Stimulated activated CD8-positive, alpha-beta memory T cell treated with anti-CD3 and anti-CD28 coated beads, Interleukin-15, amount 100 ng/mL, for 48 hours (primary cell): ENCODE data around the gene HS6ST3.

Experiments used
- DNase-seq, 2 donors: peaks; one replicate each; pipeline ENCODE4 v3.0.0-alpha.2; 2020; ENCODE audit warnings: low read depth in 2 of 2

Gene HS6ST3

DNA sequence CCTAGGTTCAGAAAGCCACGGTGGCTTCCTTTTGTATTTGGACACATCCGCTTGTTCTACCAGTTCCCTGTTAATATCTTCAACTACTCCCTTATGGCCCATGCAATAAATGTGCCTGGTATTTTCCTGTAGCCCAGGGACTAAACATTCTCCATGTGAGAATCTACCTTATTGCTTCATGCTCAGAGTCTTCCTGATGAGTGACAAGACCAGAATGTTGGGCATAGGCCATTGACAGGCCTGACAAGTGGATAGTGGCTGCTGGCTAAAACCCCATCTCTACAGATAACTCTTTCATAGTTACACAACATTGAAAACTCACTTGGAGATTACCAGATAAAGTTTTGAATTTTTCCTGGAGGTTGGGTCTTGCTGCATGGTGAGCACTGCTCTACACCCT, 449.9 kb downstream of the HS6ST3 start:
- no peak for DNase-seq

DNA sequence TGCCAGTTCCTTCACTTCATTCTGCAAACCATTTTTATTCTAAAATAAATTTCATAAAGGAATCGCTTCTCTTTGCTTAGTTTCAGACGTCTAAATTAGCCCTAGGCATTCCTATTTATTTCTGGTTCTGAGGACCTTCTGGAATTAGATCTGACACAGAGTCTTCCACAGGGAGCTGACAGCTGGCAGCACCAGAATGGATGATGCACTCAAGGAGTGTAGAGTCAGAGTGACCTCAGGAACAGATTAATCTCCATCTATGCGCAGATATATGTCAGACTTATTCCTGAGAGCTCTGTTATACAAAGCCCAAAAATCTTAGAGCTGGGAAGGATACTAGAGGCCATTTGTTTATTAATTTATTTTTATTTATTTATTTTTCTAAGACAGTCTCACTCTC, 450.8 kb downstream of the HS6ST3 start:
- no peak for DNase-seq

DNA sequence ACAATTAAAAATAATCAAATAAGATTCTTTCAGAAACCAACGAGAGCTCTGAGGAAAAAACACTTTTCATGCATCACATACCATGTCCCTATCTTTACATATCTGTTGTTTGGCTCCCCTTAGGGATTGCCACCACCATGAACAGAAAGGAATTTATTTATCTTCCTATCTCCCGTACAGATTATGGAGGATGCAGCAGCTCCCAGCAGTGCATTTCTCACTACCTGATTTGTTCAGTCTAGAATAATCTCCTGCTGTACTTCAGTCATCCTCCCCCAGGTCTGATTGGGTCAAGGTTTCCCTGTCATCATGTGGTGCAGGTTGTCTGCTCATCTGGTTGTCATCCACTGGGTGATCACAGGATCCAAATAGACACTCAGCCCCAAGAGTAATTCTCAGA, 453.1 kb downstream of the HS6ST3 start:
- no peak for DNase-seq

DNA sequence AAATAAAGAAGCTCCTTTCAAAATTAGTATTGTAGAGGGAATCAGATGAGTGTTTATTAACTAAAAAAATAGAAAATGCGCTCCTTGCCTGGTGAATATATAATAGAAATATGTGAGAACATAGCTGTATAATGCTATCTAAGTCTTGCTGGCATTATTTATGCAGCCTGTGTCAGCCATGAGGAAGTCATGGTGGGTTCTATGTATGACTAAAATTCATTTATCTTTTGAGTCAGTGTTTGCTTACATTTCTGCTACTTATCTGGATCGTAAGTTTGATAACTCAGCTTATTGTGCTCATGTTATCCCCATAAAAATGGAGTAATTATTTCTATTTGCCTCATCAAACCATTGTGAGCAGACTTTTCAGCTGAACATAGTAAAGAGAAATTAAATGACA, 455.1 kb downstream of the HS6ST3 start:
- DNase-seq = no peak

DNA sequence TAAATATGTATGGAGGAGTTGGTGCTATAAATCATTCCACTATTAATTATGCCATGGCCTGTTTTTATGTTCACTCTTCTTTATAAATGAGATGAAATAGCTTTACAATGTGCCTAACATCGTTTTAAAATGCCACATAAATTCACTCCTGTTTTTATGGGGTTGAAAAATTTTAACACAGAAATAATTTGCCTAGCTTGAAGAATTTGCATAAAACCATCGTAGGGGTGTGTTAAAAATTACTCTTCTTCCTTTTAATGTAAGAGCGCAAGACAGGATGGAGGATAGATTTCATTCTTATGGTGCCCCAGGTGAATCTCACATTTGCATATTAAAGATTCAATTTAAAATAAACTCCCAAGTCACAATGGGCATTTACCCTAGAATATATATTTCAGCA, 456.6 kb downstream of the HS6ST3 start:
- DNase-seq = no peak

DNA sequence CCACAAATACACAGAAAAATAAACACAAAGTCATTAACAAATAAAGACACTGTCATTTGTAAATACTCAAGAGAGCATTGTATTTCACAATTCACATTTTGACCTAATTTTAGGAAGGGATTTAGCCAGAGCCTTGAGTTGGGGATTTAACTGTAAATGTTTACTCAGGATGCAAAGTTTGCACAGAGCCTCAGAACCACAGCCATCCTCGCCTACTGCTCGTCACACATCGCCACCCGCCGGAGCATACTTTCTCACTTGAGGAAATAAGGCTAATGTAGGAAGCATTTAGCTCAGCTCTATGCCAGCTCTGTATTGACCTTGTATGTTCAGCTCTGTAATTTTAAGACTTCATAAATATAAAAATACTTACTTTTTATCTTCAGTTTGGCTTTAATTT, 461.6 kb downstream of the HS6ST3 start:
- no peak for DNase-seq

DNA sequence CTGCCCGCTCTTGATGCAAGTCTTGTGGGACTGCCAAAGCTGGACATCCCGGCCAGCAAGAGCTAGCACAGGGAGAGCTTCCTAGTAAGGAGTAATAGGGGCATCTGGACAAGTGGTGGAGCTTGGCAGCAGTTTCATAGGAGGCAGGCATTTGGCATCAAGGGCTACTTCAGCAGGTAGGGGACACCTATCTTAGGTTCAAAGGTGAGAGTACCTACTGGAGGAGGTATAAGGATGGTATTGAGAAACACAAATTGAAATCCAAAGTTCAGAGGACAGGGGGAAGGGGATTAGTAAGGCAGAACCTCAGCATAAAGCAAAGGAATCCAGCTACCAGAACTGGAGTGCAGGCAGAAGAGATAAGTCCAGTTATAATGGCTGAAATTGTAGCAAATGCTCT, 462.7 kb downstream of the HS6ST3 start:
- DNase-seq = no peak

DNA sequence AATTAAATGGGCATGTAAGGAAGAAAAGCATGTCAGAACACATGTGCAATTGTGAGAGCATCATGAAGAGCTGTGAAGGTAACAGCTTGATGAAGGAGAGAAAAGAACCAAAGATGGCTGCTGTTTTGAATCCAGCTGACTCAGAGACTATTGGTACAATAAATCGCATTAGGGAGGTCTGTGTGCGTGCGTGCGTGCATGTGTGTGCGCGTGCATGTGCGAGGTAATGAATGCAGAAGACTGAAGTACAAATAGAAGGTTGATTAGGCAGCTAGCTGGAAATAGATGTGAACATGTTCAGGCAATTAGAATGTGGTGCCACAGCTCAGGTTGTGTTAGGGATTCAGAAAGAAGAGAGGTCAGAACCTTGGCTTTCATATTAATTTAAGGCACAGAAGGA, 463.9 kb downstream of the HS6ST3 start:
- DNase-seq = no peak

DNA sequence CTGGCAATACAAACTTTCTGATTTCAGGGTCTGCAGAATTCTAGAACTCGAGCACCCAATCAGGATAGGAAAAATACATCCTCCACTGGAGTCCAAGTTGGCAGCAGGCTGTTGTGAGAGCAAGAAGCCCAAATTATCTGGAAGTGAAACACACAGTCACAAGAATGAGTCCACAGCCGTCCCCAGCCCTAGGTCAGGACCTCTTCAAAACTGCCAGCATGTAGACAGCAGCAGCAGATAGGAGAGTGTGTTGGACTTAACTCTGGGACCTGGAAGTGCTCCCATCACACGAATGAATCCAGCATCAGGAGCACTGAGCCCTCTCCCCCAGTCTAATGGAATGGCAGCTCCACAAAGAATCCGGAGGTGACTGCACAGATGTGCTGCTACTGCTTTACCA, 483.7 kb downstream of the HS6ST3 start:
- no peak for DNase-seq

DNA sequence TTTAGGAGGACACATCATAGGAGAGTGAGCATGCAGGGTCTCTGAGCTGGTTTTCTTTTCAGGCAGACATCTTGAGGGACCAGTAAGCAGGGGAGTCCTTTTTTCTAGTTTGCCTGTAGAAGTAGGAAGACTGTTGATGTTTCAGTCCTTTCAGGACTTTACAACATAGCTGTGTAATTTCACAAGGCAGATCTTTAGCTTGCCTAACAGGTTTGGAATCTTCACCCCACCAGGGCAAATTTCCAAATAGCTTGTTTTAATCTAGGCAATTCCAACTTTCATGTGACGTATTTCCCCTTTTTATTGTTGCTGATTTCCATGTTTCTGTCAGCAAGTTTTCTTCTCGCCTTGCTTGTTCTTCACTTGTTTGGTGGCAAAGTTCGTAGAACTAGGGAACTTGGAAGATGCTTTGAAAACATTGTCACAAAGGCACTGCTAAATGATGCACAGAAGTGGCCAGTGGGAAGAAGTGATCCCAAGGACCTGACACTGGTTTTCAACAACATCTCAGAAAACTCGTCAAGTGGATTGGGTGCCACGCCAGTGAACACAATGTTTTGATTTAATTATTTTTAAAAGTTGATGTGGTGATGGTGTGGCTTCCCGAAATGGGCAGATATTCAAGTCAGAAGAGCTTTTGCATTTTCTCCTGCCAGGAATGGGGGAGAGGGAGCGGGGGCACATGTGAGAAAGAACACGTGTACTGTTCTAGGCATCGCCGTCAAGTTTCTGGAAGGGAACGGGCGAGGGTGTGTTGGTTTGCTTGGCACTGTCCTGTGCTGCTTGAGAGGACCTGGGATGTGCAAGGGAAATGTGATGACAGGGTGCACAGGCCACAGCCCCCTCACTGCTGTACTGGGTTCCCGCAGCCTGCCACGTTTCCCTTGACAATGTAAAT, 485.8 kb downstream of the HS6ST3 start:
- DNase-seq = no peak

DNA sequence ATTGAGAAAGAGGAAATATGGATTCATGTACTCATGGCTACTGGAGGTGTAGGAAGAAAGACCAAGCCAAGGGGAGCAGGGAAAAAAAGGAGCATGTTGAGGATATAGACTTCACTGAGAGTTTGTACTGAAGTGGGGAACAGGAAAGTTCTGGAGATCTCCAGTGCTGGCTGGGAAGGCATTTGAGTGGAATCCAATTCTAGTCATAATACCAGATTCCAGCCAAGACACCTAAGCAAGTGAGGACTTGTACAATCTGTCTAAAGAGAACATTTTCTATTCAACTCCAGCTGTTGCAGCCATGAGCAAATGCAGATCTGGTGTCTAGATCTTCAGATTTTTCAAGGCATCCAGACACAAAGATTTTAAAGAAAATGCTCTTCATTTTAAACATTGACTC, 491.8 kb downstream of the HS6ST3 start:
- no peak for DNase-seq

DNA sequence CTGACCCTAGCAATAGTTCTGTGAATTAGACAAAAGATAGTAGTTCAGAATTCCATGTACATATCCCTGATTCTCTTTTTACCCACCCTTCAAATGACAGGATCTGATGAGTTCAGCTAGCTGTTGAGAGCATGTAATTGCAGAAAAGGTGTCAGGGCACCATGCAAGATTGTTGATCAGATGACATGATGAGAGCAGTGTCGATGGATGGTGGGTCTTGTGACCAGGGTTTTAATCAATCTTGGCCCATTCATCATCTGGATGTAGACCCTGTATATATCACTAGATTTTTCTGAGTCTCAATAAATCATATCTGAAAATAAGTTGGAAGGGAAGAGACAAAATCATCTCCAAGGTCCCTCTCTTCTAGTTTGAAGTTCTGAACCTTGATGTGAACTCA, 525.3 kb downstream of the HS6ST3 start:
- DNase-seq = no peak

DNA sequence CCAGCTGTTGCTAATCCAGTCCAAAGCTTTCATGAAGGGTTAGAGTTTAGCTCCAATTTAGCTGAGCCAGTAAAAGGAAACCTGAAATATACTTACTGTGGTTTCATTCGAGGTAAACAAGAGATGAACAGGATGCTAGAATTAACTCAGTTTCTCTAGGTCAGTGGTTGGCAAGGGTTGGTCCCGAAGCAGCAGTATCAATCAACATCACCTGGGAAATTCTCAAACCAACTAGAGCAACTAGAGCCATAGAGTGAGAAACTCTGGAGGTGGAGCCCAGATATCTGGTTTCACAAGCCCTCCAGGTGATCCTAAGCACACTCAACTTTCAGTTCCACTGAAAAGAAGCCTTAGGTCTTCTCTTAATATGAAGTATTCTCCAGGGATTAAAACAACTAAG, 527.6 kb downstream of the HS6ST3 start:
- DNase-seq = no peak

DNA sequence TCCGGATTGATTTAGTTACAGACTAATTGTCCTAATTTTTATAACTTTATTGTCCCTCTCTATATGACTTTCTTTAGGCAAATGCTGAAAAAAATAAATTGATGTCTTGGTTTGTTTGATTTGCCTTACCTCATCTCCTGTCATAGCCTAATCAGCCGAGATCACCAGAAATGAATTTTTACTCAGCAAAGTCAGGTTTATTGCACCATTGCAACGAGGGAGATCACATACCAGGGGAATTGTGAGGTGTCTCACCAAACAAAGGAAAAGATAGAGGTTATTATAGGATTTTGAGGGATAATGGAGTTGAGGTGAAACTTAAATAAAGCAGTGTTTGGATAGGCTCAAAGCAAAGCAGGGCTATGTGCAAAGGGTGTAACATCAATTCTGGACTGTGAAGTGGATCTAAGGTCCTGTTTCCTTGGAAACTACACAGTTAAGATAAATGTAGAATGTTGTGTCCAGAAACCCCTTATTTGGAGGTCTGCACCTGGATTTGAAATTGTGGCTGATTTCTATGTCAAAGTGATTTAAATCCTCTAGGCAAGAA, 531.8 kb downstream of the HS6ST3 start:
- no peak for DNase-seq

DNA sequence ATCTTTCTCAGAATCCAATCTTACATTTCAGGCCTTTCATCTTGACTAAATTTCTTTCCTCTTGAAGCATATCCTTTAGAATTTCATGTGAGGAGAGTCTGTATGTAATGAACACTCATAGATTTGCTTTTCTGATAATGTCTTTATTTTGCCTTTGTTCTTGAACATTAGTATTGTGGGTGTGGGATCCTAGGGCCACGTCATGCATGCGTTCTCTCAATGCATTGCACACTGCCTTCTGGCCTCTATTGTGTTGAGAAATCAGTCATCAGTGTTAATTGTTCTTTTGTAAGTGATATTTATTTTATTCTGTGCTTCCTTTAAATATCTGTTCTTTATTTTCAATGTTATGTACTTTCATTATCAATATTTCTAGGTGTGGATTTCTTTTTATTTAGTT, 539.4 kb downstream of the HS6ST3 start:
- no peak for DNase-seq

DNA sequence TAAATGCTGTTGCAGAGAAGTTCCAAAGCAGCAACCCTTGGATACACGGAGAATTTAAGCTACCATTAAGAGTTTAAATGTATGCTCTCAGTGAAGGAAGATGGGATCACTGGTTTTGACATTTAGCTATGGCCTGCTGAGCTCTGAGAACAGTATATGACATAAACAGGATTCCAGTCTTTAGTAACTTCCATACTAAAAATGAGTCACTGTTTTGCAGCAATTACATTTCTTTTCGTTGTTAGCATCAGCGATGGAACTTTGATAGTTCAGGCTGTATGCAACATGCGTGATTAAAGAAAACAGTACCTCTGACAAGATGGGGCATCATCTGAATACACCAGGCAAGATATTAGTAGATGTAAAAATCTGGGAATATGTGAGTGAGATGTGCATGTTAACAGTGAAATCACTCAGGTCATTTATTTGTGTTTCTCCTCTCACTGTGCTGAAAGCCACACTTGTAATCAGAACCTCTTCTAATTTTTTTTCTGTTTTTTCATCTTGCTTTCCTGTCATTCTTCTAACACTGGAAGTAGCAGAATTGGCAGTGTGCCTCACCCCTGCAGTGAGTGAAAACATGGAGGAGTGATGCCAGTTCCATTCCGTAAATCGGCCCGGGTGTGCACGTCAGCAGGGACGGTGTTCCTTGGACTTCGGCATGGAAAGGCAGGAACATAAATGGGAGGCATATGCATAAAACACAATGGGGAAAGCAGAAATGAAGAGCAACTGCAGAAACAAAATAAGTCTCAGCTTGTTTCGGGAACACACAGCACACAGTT, 542.8 kb downstream of the HS6ST3 start:
- DNase-seq = no peak

DNA sequence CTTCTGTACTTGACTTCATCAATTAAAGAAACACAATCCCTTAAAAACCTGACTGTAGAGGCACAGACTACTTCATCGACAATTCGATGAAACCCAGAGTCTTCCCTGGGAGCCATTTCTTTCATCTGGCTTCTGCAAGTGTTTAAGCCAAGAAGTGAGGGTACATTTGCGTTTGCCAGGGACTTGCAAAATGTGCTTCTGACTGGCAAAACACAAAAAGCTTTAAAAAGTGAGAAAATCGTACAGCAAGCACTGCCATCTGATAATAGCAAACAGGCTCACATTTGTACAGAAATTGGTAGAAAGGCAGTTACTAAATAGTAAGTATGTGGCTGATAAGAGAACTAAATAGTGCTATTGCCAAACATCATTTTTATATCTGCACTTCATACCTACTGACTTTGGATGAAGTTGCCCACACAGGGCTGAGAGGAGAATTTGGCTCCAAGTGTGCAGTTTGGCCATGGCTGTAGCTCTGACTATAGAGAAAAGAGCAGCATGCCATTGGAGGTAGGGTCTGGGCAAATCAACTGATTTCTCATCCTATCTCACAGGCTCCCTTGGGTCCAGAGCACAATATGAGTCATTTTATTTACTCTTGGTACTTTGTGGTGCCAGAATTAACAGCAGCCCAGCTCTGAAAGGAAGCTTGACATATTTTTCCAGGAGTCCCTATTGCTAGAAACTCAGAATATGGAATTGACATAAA, 546.2 kb downstream of the HS6ST3 start:
- no peak for DNase-seq

DNA sequence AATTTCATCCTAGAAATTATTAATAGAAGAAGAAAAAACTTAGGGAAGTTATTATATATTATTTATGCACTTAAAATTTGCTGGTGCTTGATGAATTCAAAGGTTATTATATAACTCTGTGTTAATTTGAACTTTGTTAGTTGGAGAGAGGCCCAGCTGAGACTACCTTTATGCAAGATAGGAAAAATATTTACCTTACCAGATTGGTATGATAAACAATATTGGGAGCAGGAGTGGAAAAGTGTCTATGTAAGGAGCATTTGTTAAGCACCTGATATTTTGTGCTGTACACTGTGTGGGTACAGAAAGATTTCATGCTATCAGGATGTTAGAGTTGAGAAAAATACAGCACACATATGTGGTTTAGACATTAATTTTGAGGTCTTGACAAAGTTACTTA, 547.1 kb downstream of the HS6ST3 start:
- DNase-seq = no peak

DNA sequence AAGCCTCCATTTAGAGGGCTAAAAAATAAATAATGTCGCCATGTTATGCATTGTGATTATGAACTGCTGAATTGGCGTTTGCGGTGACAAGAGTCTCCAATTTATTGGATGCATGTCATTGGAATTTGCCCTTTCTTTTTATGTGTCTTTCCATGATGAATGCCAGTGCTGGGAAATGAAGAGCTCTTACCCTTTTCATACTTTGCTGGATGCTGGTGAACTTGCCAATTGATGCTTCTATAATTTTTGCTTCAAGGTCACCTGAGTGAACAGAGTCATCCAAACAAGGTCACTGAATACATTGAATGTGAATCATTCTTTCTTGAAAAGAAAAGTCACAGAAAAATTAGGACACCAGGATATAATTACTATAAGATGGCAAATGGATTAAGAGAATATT, 556.2 kb downstream of the HS6ST3 start:
- DNase-seq = no peak

DNA sequence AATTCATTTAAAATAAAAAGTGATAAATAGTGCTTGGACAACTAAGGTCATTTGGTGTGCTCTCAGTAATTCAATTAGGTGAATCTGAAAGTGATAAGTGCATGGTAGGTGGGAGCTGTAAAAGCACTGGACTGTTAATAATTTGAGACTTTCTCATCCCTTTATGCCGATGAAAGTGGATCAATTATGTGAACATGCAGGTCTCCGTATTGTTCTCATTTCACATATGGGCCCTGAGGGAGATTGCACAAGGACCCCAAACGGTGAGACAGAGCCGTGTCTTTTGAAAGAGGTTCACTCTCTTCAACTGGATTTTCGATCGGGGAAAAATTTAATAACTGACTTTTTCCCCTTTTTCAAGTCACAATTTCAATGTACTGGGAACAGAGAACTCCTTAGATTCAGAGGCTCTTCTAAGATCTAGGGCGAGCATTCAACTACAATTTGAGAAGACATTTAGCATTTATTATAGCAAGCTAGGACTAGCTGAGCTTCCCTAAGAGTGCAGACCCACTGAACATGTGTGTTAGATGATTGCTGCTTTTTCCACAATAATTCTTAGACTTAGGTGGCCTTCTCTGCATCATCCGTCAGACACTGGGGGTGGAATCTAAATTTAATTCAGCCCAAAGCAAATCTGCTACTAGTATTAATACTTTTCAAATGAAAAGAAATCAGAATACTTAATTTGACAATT, 556.8 kb downstream of the HS6ST3 start:
- DNase-seq = no peak

DNA sequence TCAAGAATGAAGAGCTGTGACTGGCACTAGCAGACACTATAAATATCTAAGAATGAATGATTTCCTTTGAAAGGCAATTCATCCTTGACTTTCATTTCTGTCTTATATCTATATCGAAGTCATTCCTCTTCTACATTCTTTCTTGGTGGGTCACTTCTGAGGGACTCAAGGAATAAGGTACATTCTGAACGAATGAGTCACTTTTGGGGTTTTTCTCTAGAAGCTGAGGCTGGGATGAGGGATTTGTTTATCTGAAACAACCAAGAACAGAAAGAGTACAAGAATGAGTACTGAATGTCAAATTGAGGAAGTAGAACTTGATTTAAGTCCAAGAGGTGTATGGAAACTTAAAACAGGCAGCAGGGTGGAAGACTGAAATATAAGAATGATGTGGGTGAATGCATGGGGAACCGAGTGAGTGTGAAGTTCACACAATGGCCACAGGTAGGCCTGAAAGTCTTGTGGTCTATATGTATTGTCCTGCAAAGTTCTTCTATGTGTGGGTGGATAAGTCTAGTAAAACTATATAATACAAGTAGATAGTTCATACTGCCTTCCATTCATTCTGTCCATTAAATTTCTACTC, 560.5 kb downstream of the HS6ST3 start:
- DNase-seq = no peak
